Testis (tissue), 3 donors: Measurements from ENCODE around the gene BCL2L1. TPM values are rescaled to one million over a fixed set of nuclear protein-coding genes. Genes with fewer than 3 reads are reported as not detected.
"Not testable (repeated sequence)": the region's sequence is repeated elsewhere in the genome, so short reads cannot be mapped to it uniquely, and the experiment has no call there.

ENCODE experiments used
- DNase-seq: peaks from one replicate; pipeline ENCODE4 v3.0.0-alpha.2; 2019
- H3K27ac ChIP-seq, 2 donors: fragments of 200-600 bp; sonication (generic); one replicate each; pipeline ENCODE4 v1.5.1; 2019
- H3K27me3 ChIP-seq: fragments of 200-600 bp; sonication (generic); one replicate; pipeline ENCODE4 v1.5.1; 2019
- H3K36me3 ChIP-seq: fragments of 200-600 bp; sonication (generic); one replicate; pipeline ENCODE4 v1.5.1; 2017; ENCODE audit warnings: low read depth; ENCODE audit errors: missing control alignments
- H3K4me1 ChIP-seq: fragments of 200-600 bp; sonication (generic); one replicate; pipeline ENCODE4 v1.5.1; 2019
- H3K4me3 ChIP-seq, 2 donors: fragments of 200-600 bp; sonication (generic); one replicate each; pipeline ENCODE4 v1.5.1; 2017 to 2019
- H3K9me3 ChIP-seq: fragments of 200-600 bp; sonication (generic); one replicate; pipeline ENCODE4 v1.5.1; 2017
- POLR2A ChIP-seq: fragments of 450-650 bp; IDR thresholded peaks from one replicate; pipeline ENCODE4 v1.6.1; 2017; ENCODE audit warnings: antibody characterized with exemption, mild to moderate bottlenecking, moderate library complexity
- WGBS, 2 donors: methylation state at CpG; one replicate each; pipeline ENCODE4 v1.1.5; 2018; 5-methylcytosine and 5-hydroxymethylcytosine counted together
- intact Hi-C: fragments of 100-400 bp; cut with DNase I; formaldehyde crosslinking; loops from one replicate; pipeline ENCODE4 v1.15.1; 2023; ENCODE audit warnings: low total_unique reads
- polyA plus RNA-seq: library from polyadenylated mRNA; stranded (reverse); fragments of 350-450 nt; fragmentation: Illumina TruSeq; extraction: RNeasy Lipid Tissue Mini Kit (QIAGEN cat#74804); gene quantifications from one replicate; pipeline ENCODE4 v1.2.3, GENCODE V29; 2014; ENCODE audit warnings: low read depth, low replicate concordance; ENCODE audit not compliant: insufficient read depth
- total RNA-seq, 2 donors: library from RNA; depleted of rRNA; stranded (reverse); fragments of >200 nt; gene quantifications; one replicate each; pipeline ENCODE4 v1.2.3, GENCODE V29; 2016
- TF ChIP-seq, protein P1 (sequence below), 3 experiments: fragments of 450-650 bp in 2 of 3; fragments of 200-600 bp in 1 of 3; sonication (generic) in 1 of 3; IDR thresholded peaks; one replicate each; pipeline ENCODE4 v1.5.1; 2016 to 2019; ENCODE audit warnings: antibody characterized with exemption in 3 of 3, mild to moderate bottlenecking in 2 of 3, moderate library complexity in 1 of 3

Gene BCL2L1
- total and polyA plus RNA-seq, 3 donors from 2014 or later = 83.0 to 122 (median 84.7) TPM

DNA sequence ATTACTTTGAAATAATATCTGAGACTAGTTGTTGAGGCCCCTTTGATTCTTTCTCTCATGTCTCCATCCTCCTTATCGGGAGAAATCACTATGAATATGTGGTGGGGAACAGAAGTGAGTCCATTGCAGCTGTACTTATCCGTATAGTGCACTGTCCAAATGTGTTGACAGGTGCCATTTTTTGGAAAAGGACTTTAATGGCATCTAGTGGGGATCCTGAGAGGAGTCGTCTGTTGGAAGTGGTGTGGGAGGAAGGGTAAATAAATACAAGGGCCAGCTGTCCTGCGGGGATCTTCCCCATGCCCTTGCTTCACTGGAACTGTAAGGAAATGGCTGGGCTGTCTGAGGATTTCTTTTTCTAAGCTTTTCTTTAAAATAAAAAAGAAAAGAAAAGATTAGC is 35.9 kb upstream of the BCL2L1 start:
- H3K4me3 ChIP-seq = no peak overlapping the region

DNA sequence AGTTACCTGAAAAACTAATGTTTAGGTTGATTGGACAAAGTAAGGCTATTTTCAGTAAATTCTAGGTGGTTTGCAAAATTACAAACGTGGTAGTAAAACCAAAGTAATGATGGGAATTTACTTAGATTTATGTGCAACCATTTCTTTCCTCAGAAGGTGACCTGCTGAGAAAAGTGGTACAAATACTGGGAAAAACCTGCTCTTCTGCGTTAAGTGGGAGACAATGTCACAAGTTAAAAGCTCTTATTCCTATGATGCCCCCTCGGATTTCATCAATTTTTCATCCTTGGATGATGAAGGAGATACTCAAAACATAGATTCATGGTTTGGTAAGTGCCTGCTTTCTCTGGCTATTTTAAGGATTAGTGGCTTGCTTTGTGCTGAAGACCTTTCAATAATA is 34.6 kb upstream of the BCL2L1 start:
- H3K9me3 ChIP-seq = no peaks in the 10 kb centered on the region
- no peaks in the 10 kb centered on the region for H3K4me1 ChIP-seq
- DNase-seq = no peak
- 90 to 97% methylated on average over 3 of the region's 3 CpGs for WGBS, 2 donors
- no peaks in the 10 kb centered on the region for H3K27me3 ChIP-seq
- H3K36me3 ChIP-seq = no peaks in the 10 kb centered on the region
- intact Hi-C loops = no loop called here
- no peak for TF ChIP-seq POLR2A
- TF ChIP-seq, protein P1, sequence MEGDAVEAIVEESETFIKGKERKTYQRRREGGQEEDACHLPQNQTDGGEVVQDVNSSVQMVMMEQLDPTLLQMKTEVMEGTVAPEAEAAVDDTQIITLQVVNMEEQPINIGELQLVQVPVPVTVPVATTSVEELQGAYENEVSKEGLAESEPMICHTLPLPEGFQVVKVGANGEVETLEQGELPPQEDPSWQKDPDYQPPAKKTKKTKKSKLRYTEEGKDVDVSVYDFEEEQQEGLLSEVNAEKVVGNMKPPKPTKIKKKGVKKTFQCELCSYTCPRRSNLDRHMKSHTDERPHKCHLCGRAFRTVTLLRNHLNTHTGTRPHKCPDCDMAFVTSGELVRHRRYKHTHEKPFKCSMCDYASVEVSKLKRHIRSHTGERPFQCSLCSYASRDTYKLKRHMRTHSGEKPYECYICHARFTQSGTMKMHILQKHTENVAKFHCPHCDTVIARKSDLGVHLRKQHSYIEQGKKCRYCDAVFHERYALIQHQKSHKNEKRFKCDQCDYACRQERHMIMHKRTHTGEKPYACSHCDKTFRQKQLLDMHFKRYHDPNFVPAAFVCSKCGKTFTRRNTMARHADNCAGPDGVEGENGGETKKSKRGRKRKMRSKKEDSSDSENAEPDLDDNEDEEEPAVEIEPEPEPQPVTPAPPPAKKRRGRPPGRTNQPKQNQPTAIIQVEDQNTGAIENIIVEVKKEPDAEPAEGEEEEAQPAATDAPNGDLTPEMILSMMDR (IDR thresholded peaks at IDR 0.05) = no peak
- no peak overlapping the region for H3K27ac ChIP-seq
- H3K4me3 ChIP-seq = no peak overlapping the region

More for the DNA sequence above, 35.9 kb upstream of the BCL2L1 start:
- Histone ChIP-seq H3K27me3 (no peaks in the 10 kb centered on the region), H3K27ac (no peak overlapping the region), H3K9me3 (no peaks in the 10 kb centered on the region), H3K4me1 (no peaks in the 10 kb centered on the region), H3K36me3 (no peaks in the 10 kb centered on the region)
- no peak for TF ChIP-seq POLR2A
- TF ChIP-seq, protein P1 (IDR thresholded peaks at IDR 0.05) = no peak
- intact Hi-C loops = no loop called here
- 56 to 73% methylated on average over 4 of the region's 4 CpGs for WGBS, 2 donors
- DNase-seq = no peak

DNA sequence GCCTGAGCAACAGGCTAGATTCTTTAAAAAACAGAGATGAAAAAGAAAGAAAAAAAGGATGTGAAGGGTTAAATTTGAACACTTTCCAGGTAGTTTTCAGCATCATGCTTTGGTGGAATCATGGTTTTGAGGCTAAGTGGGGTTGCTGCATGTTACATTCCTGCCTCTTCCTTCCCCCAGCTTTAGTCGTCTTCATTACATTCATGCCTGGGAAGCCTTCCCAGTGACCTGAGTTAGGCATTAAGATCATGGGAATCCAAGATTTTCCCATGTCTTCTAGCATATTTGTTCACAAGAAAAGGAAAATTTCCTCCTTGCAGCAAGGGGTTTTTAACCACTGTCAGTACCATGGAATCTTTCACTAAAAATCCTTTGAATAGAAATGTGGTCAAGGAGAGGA is 28.5 kb upstream of the BCL2L1 start:
- no peaks in the 10 kb centered on the region for H3K9me3 ChIP-seq
- no peaks in the 10 kb centered on the region for H3K27me3 ChIP-seq
- H3K4me1 ChIP-seq = no peaks in the 10 kb centered on the region
- intact Hi-C loops = no loop called here
- no peak for DNase-seq
- TF ChIP-seq, protein P1 (IDR thresholded peaks at IDR 0.05) = no peak
- no peak for TF ChIP-seq POLR2A
- H3K36me3 ChIP-seq = no peaks in the 10 kb centered on the region
- no peak overlapping the region for H3K4me3 ChIP-seq
- H3K27ac ChIP-seq = no peak overlapping the region
- WGBS, 2 donors = 43 to 58% methylated on average over 1 of the region's 1 CpG

DNA sequence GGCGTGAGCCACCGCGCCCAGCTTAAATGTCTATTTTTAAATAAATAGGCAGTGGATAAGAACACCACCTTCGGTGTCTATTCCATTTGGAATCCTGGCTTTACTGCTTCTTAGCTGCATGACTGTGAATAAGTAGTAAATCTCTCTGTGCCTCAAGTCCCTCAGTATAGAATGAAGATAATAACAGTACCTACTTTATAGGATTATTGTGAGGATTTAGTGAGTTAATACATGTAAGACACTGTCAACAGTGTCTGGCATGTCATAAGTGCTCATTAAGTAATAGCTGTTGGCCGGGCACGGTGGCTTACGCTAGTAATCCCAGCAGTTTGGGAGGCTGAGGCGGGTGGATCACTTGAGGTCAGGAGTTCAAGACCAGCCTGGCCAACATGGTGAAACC is 26.6 kb upstream of the BCL2L1 start:
- TF ChIP-seq POLR2A = no peak
- TF ChIP-seq, protein P1 (IDR thresholded peaks at IDR 0.05) = no peak
- Histone ChIP-seq H3K36me3 (no peaks in the 10 kb centered on the region), H3K4me3 (no peak overlapping the region), H3K9me3 (no peaks in the 10 kb centered on the region), H3K27me3 (no peaks in the 10 kb centered on the region), H3K27ac (no peak overlapping the region), H3K4me1 (no peaks in the 10 kb centered on the region)
- intact Hi-C loops = no loop called here
- no peak for DNase-seq
- WGBS, 2 donors = 93 to 96% methylated on average over 8 of the region's 8 CpGs

DNA sequence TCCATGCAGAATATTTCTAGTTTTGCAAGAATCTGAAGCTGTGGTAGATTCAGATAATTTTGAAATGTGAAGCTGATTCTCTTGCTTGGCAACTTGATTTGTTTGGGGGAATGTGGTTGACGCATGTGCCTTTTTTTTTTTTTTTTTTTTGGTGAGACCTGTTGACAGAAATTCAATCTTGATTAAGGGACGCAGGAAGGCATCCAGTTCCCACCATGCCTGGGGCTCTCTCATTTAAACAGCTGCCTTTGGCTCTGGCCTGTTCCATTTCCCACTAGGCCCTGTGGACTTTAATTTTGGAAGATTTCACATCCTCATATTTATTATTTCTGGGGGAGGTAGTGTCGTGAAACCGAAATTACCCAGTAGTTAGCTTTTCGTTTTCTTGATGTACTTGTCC is 25.0 kb upstream of the BCL2L1 start:
- intact Hi-C loops = no loop called here
- DNase-seq = no peak
- H3K27ac ChIP-seq = no peak overlapping the region

DNA sequence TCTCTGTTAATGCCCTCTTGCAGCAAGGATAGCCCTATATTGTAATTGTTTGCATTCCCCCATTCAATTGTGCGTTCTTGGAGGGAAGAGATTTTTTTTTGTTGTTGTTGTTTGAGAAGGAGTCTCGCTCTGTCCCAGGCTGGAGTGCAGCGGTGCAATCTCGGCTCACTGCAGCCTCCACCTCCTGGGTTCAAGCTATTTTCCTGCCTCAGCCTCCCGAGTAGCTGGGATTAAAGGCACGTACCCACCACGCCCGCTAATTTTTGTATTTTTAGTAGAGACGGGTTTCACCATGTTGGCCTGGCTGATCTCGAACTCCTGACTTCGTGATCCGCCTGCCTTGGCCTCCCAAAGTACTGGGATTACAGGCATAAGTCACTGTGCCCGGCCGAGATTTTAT is 24.4 kb upstream of the BCL2L1 start:
- intact Hi-C loops, H3K9me3 ChIP-seq, H3K4me1 ChIP-seq, H3K4me3 ChIP-seq, DNase-seq, H3K27me3 ChIP-seq, H3K36me3 ChIP-seq, H3K27ac ChIP-seq: not testable (repeated sequence)
- 93% methylated on average over 14 of the region's 14 CpGs for WGBS, 2 donors

More for the DNA sequence above, 25.0 kb upstream of the BCL2L1 start:
- Histone ChIP-seq H3K36me3 (no peaks in the 10 kb centered on the region), H3K9me3 (no peaks in the 10 kb centered on the region), H3K4me1 (no peaks in the 10 kb centered on the region), H3K27me3 (no peaks in the 10 kb centered on the region), H3K4me3 (no peak overlapping the region)
- TF ChIP-seq POLR2A = no peak
- TF ChIP-seq, protein P1 (IDR thresholded peaks at IDR 0.05) = no peak
- 54 to 57% methylated on average over 5 of the region's 5 CpGs for WGBS, 2 donors
